Prostate gland (tissue), 2 donors: ENCODE results near the gene SKAP2.

Experiments used
- POLR2A ChIP-seq: fragments of 450-650 bp; IDR thresholded peaks from one replicate; pipeline ENCODE4 v1.6.1; 2016; ENCODE audit warnings: antibody characterized with exemption, mild to moderate bottlenecking
- POLR2AphosphoS5 ChIP-seq: sonication (generic); formaldehyde crosslinking; IDR thresholded peaks from one replicate; pipeline ENCODE4 v1.6.1; 2017; ENCODE audit warnings: antibody characterized with exemption
- TF ChIP-seq, protein P1 (sequence below), 4 experiments: fragments of 200-600 bp in 2 of 4; fragments of 450-650 bp in 2 of 4; sonication (generic) in 2 of 4; IDR thresholded peaks; 1 replicate in 3 of 4; 2 replicates in 1 of 4; pipeline ENCODE4 v1.5.1; 2016 to 2019; ENCODE audit warnings: antibody characterized with exemption in 4 of 4, mild to moderate bottlenecking in 2 of 4, moderate library complexity in 2 of 4

DNA sequence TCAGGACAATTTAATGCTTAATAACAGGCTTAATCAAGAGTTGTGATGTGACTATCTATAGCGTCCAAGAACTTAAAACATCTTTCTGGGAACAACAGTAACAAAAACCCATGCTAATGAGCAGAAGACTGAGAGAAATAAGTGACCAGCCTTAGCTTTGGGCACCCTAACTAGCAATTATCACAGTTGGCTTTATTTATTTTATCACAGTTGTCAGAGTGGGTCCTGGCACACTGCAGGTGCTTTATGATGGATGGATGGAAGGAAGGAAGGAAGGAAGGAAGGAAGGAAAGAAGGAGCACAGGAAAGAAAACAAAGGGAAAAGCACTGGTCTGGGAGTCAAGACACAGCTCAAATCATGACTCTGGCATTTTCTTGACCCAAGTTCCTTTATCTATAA is 181.1 kb downstream of the SKAP2 start:
- TF ChIP-seq, protein P1, sequence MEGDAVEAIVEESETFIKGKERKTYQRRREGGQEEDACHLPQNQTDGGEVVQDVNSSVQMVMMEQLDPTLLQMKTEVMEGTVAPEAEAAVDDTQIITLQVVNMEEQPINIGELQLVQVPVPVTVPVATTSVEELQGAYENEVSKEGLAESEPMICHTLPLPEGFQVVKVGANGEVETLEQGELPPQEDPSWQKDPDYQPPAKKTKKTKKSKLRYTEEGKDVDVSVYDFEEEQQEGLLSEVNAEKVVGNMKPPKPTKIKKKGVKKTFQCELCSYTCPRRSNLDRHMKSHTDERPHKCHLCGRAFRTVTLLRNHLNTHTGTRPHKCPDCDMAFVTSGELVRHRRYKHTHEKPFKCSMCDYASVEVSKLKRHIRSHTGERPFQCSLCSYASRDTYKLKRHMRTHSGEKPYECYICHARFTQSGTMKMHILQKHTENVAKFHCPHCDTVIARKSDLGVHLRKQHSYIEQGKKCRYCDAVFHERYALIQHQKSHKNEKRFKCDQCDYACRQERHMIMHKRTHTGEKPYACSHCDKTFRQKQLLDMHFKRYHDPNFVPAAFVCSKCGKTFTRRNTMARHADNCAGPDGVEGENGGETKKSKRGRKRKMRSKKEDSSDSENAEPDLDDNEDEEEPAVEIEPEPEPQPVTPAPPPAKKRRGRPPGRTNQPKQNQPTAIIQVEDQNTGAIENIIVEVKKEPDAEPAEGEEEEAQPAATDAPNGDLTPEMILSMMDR (IDR thresholded peaks at IDR 0.05) = no peak
- TF ChIP-seq POLR2AphosphoS5 = no peak
- TF ChIP-seq POLR2A = no peak
